Inferior parietal cortex (tissue), 1 donor: ENCODE data around the gene PUSL1.

Source experiments
- DNase-seq: peaks from one replicate; pipeline ENCODE4 v3.0.0-alpha.2; 2016; ENCODE audit errors: extremely low spot score

Gene PUSL1

DNA sequence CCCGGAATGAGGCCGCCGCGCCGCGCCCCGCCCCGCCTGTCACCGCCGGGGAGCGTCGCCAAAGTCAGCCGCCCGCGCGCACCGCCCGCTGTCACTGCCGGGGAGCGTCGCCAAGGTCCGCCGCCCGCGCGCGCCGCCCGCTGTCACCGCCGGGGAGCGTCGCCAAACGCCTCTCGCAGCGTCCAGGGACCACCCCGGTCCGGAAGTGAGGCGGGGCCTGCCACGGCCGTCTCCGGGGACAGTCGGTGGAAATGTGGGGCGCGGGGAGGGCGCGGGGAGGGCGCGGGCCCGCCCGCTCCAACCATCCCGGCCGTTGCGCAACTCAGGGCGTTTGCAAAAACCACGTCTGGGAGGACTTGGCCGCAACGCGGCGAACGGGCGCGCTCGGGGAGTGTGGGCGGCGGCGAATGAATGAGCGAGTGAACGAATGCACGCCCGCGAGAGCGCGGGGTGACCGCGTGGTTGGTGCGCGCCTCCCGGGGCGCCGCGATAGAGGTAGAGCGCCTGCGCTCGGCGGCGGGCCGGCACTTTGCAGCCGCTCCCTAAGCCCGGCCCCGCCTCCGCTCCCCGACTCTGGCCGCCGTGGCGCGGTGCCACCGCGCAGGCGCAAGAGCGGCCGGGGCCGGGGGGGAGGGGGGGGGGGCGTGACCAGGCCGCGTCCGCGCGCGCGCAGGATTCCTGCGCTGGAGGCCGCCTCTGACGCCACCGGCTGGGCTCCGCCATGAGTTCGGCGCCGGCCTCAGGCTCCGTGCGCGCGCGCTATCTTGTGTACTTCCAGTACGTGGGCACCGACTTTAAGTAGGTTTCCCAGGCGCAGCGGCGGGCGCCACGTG lies at the start of gene PUSL1, which contains the start of gene ACAP3:
Gene PUSL1 (plus strand): TSS at position 675 of the 833 bp plus-strand sequence. CDS start 47 bp downstream, at position 722.
Gene ACAP3 (minus strand): TSS at position 8 of the 833 bp plus-strand sequence. CDS start 115 bp downstream, outside the sequence.
- DNase-seq: peak; percentile 88

GRCh38 chr1:1259119-1259488 lies 49.3 kb upstream of the PUSL1 start:
- DNase-seq: no peak

DNA sequence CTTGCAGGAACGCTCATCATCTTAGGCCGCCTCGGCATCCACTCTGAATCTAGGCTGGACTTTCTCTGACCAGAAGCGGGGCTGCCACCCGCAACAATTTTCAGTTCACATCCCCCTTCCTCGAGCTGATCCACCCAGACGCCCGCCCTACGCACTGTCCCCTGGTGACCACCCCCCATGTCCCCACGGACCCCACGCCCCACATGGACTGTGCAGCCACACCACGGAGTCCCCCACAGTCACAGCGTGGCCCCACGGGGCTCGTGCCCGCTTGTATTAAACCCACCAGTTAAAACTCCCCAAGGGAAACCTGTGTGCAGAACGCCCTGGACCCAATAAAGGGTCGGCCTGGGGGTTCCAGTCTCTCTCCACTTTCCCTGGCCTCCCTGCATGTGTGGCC lies 48.9 kb upstream of the PUSL1 start:
- no peak for DNase-seq

GRCh38 chr1:1259951-1260600 lies 48.3 kb upstream of the PUSL1 start:
- DNase-seq: no peak

- DNase-seq: no peak
Measured at GRCh38 chr1:1260843-1261560, 47.4 kb upstream of the PUSL1 start.

GRCh38 chr1:1262071-1262470 lies 46.3 kb upstream of the PUSL1 start:
- DNase-seq: no peak

DNA sequence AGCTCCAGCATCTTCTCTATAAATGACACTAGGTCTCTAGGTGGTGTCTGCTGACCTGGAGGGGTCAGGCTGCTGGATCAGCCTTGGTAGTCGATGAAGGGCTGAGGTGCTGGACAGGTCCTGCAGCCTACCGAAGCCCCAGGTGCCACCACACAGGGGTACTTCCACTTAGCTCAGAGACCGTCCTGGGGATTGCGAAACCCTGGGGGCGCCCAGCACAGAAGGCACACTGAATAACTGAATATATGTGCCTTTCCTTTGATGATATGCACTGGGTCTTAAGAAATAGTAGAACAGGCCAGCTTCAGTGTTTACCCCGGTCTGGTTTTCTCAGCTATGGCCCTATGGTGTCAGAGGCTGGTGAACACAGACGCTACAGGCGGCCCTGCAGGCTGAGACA lies 45.6 kb upstream of the PUSL1 start:
- no peak for DNase-seq

DNA sequence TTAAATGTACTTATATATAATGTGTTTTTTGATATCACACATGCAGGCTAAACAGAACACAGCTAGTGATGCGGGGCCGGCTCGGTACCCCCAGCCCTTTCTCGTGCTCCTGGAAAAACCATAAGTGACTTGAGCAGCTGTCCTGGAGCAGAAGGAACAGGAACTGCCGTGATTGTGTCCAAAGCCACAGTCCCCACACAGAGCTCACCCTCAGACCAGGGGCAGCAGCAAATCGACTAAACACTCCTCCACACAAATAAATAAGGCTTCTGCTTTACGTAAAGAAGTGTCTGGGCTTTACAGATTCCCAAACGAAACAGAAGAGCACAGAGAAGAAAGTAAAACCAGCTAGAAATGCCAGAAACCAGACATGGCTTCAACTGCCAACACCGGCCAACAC lies 44.4 kb upstream of the PUSL1 start:
- no peak for DNase-seq

DNA sequence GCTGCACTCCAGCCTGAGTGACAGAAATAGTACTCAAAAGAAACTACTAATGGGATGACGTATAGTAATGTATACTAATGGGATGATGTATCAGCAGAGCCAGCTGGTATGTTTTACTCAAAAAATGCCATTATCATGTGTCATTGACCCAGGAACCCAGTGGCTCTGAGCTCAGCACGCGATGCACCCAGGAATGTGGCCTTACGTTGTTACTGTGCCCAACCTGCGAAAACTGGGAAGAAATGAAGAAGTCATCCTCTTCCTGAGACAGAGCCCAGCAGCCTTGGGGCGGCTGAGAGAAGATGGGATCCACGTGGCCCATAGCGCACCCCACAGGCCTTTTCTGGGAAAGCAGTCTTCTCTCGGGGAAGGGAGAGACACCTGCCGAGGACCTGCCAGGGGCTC lies 43.5 kb upstream of the PUSL1 start:
- DNase-seq: no peak

GRCh38 chr1:1267488-1268283 lies 40.7 kb upstream of the PUSL1 start:
- DNase-seq: no peak

DNA sequence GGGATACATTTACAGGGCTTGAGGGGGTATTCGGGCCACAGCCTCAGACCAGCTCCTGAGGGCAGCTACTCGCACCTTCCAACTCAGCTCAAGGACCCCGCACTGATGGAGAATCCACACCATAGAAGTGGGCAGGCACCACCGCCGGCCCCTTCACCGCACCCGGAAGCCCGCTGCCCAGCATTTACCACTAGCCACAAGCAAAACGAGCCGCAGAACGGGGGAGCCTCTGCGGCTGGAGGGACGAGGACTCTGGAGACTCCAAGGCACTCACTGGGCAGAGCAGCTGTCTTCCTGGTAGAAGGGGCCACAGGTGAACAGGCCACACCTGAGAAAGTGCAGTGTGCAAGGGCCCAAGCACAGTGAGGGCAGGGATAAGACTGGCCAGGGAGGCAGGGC lies 40.1 kb upstream of the PUSL1 start:
- DNase-seq: no peak

DNA sequence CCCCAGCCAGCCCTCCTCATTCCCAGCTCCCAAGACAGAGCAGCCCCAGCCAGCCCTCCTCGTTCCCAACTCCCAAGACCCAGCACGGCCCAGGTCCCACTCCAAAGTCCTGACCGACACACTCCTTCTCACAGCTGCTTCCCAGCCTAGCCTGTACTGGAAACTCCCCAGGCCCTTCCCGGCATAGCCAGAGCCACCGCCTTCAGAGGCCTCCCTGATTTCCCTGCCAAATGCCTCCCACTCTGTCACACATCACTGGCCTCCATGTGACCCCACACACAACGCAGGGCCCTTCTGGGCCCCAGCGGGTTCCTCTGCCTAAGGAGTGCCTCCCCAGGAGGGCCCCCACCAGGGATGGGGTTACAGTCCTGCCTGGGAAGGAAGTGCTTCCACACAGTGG lies 37.6 kb upstream of the PUSL1 start:
- DNase-seq: no peak

DNA sequence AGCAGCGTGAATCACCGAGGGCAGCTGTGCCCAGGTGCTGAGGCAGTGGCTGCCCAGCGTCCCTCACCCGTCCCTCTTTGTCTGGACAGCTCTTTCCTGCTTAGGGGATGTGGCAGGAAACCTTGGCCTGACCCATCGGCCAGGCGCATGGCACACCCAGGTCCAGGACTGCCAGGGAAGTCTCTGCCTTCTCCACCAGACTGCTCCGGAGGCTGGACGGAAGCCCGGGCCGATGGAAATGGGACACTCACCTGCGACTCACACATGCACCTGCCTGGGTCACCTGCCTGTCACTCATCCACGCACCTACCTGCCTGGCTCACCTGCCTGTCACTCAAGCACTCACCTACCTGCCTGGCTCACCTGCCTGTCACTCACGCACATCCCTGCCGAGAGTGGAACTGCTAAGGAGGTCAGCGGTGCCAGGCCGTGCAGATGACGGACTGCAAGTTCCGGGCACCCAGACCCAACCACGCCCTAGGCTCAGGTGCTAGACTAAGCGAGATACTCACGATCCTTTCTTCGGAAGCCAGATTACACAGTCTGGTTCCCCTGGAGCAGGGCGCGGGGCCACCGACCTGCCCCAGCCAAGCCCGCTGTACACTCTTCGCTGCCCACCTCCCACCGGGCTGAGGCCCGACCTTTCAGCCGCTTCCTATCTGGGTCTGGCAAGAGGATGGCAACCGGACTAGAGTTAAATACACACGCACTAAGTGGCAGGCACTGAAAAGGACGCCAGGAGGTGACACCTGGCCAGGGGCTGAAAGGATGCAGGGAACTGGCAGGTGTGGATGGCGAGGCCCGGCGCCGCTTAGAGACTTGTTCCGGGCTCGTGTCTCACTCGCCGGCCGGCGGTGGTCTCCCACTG lies 35.8 kb upstream of the PUSL1 start:
- DNase-seq: no peak

GRCh38 chr1:1273209-1273511 lies 35.2 kb upstream of the PUSL1 start:
- DNase-seq: no peak

DNA sequence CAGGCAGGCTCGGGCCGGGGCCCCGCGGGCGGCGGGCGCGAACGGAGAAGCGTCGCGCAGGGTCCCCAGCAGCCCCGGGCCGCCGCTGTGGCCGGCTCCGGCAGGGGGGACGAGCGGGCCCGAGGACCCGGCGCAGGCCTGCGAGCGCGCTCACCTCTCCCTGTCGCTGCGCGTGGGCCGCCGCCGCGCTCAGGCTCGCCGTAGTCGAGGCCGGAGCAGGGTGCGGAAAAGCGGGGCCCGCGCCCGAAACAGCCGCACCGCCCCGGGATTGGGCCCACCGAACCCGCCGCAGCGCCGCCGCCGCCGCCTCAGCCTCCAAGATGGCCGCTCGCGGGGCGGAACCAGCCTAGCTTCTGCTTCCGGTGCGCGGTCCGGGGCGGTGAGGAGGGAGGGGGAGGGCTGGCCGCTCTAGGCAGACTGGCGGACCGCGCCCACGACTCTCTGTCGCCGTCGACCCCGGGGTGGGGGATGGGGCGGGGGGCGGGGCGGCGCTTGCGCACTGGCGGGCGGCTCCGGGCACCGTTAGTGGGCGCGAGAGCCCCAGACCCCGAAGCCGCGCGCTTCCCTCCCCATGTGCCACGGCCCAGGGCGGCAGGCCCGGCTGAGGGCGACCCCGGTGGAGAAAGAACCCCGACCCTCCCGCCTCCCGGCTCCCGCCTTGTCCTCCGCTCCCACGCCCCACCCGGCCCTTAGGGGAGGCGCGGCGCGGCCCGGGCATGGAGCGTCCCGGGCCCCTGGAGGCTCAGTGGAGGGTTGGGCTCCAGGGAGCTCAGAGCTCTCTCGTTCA lies 34.7 kb upstream of the PUSL1 start, which contains the start of gene UBE2J2:
Gene UBE2J2 (minus strand): TSS at position 343 of the 787 bp plus-strand sequence. CDS start 5,862 bp downstream, outside the sequence.
- peak; percentile 78 for DNase-seq

- DNase-seq: no peak
Measured at GRCh38 chr1:1274299-1274930, 34.0 kb upstream of the PUSL1 start.

- no peak for DNase-seq
Measured at GRCh38 chr1:1274931-1275431, 33.4 kb upstream of the PUSL1 start.

GRCh38 chr1:1275836-1276235 lies 32.6 kb upstream of the PUSL1 start:
- no peak for DNase-seq

GRCh38 chr1:1278620-1279019 lies 29.8 kb upstream of the PUSL1 start:
- no peak for DNase-seq
